HG03045 (cell line): Measurements from ENCODE around the gene ADGRV1.
A peak's percentile ranks its signal among the peaks of the same experiment; 100 is the strongest.

Experiments used
- ATAC-seq: cut with Tn5 transposase; IDR thresholded peaks from one replicate; pipeline ENCODE4 v1.9.1; 2021; ENCODE audit warnings: mild to moderate bottlenecking, moderate library complexity; ENCODE audit not compliant: unreplicated experiment

Gene ADGRV1

DNA sequence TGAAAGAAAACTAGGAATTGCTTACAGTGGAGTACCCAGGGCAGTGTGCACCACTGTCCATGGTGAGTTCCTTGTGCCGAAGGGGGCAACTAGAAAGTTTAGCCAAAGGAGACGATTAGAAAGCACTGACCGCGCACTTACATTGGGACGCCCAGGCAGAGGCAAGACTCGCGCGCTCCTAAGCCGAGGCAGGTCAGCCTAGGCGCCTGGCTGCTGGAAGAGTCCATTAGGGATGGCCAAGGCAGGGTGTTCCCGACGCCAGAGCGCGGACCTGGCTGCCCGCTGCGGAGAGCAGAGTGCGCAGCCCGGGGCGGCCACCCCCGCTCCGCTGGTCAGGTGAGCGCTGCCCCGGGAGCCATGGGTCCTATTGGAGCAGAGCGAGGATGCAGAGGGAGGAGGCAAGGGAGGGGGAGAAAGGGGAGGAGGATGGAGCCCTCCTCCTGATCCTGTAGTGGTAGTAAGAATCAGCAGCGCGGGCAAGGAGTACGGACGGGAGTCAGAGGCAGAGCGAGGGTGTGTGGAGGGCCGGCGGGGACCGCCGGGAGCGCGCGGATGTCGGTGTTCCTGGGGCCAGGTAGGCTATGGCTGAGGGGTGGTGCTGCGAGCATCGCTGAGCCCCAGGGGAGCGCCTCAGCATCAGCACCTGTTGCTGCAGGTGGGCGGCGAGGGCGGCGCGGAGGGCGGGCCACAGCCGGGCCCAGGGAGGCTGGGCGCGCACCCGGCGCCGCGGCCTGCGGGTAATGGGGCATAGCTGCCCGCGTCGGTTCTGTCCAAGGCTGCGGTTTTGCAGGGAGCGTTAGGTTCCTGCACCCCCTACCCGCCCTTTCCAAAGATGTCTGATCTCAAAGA lies at the start of gene ADGRV1:
Gene ADGRV1 (plus strand): TSS at position 454 of the 849 bp plus-strand sequence. CDS start 99 bp downstream, at position 553.
- peak; percentile 53 for ATAC-seq

- ATAC-seq, result no peak
Measured at GRCh38 chr5:90510438-90510837, 48.2 kb upstream of the ADGRV1 start.

GRCh38 chr5:90514520-90514919 lies 44.1 kb upstream of the ADGRV1 start:
- no peak for ATAC-seq

GRCh38 chr5:90518661-90519060 lies 39.9 kb upstream of the ADGRV1 start:
- ATAC-seq, result no peak

DNA sequence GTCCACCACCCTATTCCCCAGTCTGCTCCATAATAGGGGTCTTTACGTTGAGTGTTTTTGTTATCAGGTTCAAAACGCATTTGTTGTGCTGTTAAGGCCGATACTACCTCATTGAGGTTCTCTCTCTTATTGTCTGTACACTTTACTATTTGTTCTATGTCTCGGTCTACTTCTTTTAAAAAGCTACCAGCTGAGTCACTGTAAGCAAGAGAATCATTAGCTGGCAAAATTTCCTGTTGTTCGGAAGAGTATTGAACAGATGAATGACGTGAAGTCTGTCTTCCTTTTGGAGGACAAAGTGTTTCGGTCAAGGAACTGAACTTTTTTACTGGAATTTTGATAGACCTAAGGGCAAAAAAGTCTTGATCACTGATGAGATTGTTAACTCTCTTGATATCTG lies 39.5 kb upstream of the ADGRV1 start:
- ATAC-seq, result no peak

GRCh38 chr5:90528601-90529193 lies 29.9 kb upstream of the ADGRV1 start:
- peak; percentile 4 for ATAC-seq

- ATAC-seq, result peak; percentile 92
Measured at GRCh38 chr5:90529194-90529938, 29.2 kb upstream of the ADGRV1 start, which contains the start of gene LYSMD3. Gene LYSMD3, minus strand, starts transcription at chr5:90529584. Its CDS starts 4,295 bp downstream, at chr5:90525289.

DNA sequence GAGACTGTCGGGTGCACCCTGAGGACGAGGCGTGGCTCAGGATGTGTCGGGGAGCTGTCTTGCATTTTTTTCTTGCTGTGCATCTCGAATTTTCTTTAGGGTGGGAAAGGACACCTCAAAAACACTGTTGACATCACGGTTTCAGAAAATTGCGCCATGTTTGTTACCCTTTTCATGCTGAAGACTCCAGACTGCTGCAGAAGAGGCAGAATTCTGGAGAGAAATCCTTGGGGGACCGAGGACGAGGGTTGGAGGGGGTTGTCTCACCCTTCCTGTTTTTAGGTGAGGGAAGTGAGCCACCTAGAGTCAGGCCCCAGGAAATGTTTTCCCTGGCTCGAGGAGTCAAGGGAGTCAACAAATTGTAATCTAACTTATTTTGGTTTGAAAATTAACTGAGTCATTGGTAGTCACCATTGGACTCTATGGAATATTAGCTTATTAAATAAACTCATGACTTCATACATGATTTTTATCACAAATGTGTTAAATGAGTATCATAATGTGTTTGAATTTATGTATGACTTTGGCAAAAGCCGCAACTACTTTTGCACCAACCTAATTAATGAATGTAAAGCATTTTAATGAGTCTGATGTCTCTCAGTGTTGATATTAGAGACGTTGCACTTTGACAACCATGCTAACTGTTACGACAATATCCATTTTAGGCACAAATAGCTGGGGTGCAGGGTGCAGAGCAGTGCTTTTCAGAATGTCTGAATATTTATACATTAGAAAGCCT lies 28.5 kb upstream of the ADGRV1 start:
- ATAC-seq, result peak; percentile 55

DNA sequence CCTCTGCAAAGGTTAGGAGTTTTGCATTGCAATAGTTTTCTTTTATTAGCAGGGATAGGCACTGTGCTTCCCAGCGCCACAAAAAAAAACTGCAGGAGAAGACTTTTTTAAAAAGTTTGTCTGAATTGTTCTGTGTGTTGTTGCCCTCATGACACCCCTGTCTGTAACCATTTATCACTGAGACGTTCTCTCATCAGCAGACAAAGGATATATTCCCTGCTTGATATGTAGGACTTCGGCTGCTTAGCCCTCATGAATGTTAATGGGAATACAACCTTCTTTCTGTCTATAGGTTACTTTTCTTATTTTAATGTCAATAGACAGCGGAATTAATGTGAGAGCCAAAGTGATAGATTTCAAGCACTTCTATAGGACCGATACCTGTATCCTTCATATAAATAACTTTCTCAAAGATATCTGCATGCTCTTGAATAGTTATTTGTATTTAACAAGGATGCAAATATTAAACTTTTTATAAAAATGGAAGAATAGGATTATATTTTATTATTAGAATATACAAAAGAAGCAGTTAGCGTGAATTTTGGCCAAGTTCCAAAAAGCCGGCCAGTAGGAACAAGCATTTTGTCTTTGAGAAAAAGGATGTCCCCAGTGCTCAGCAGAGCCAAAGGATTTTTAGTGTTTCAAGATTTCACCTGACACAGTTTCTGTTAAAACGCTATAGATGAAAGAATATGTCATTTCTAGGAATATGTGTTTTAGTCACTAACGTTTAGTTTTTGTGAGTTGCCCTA lies 27.7 kb upstream of the ADGRV1 start:
- ATAC-seq, result no peak

GRCh38 chr5:90533794-90534193 lies 24.8 kb upstream of the ADGRV1 start:
- ATAC-seq, result no peak

GRCh38 chr5:90534922-90535321 lies 23.7 kb upstream of the ADGRV1 start:
- ATAC-seq, result no peak

- ATAC-seq, result no peak
Measured at GRCh38 chr5:90542827-90543519, 15.6 kb upstream of the ADGRV1 start.

GRCh38 chr5:90545511-90545910 lies 13.1 kb upstream of the ADGRV1 start:
- no peak for ATAC-seq

DNA sequence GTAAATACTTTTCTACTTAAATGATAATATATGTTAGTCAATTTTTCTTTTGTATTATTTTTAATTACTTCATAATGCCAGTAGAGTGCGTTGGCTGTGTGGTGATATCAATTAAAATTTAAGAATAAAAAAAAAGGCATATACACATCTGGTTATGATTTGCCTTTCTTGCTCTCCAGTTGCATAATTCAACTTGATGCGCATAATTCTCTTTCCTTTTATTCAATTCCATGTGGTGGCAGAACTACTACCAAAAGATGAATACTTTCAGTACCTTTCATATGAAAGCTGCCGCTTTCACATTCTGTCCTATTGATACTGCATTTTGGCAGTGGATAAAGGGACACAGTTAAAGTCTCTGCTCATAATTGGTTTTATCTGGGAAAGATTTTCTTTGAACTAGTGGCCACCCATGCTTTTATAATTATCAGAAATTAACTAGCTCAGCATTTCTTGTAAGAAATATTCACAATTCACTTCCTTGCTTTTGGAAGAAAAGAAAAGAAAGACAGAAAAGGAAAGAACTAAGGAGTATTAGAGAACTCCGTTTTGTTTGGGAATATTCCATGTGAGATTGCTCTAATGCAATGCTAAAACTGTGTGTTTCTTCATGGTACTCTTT lies 12.3 kb upstream of the ADGRV1 start:
- ATAC-seq, result no peak

DNA sequence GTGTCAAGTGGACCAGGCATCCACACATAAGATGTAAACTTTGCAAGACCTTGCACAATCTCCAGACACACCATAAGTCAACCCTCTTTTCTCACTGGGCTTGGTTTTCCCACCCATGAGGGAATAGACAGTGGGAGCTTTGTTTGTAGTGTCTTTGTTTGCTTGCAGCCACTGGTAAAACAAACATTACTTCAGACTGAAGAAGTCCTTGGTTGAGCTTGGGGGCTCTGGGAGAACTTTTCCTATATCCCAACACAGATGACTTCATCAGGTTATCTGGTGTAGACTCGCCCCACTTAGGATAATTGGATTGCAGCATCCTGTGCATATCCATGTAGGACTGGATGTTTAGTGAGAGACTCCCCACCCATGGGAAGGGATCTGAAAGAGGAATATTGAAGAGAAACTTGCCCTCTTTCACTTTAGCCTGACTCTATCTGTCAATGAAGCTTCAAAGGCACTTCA lies 11.5 kb upstream of the ADGRV1 start:
- no peak for ATAC-seq

- no peak for ATAC-seq
Measured at GRCh38 chr5:90548069-90548593, 10.5 kb upstream of the ADGRV1 start.

DNA sequence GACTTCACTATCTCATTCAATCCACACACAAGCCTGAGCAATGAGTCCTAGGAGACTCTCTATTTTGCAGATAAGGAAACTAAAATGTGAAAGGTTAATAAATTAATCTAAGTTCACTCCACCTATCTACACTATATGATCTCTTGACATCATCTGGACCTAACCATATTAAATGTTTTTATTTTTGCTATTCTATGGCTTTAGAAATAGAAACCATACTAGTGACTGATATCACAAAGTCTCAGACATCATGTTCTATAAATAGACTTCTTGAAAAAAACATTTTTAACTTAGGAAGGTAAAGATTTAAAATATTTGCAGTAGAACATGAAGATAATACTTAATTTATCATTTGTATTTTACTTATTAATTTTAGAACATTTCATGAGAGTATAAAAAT lies 9.4 kb upstream of the ADGRV1 start:
- no peak for ATAC-seq

- ATAC-seq, result no peak
Measured at GRCh38 chr5:90549729-90550275, 8.8 kb upstream of the ADGRV1 start.
